NCI-H128 (cell line): ENCODE results near the gene LSM3.

Experiments
- DNase-seq: peaks from one replicate; lab custom pipeline; 2025; ENCODE audit not compliant: unreplicated experiment; lab: John Stamatoyannopoulos, UW

LSM3 gene

DNA sequence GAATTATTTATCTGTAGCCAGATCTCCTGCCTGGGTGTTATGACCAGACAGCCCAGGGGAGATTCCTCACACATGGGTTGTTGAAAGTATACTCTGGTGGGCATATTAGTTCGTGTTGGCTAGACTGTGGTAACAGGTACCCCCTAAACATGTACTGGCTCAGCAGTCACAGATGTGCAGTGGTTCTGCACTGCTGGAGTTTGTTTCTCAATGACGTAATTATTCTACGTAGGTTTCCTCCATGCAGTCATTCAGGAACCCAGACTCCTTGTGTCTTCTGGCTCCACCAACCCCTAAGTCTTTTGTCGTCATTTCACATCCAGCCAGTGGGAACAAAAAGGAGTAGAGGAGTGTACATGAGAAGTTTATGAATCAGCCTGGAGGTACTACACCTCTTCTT lies 16.2 kb downstream of the LSM3 start:
- DNase-seq = no peak

DNA sequence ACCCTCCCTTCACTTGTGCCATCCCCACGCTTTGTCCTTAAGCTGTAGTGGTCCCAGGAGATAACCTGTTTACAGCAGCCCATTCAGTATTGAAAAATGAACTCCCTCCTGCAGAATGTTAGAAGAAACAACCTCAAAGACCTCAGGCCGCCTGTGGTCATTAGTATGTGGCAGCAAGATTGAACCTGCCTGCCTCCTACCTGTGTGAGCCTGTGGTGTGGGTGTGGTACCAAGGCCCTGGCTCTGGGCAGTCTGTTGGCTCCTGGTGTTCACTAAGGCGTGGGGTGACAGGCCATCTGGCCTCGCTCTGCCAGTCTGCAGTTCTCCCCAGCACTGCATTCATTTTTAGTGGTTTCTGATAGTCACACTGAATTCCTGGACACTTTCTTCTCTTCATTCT lies 21.0 kb downstream of the LSM3 start:
- no peak for DNase-seq

DNA sequence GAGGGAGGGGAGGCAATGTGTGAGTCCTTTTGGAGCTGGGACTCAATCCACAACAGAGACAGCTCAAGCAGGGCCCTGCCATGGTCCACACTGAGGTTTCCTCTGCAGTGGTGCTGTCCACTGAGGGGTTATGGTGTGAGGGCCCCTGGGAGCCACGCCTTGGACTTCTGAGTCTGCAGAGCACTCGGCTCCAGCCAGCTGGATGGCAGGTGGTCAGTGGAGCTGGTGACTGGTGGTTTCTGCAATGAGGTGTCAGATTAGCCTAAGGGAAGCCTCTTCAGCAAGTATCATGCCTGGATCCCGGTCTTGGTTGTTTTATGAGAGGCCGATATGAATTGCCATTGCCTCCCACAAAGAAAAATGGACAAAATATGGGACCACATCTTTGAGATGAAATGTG lies 21.7 kb downstream of the LSM3 start:
- no peak for DNase-seq

DNA sequence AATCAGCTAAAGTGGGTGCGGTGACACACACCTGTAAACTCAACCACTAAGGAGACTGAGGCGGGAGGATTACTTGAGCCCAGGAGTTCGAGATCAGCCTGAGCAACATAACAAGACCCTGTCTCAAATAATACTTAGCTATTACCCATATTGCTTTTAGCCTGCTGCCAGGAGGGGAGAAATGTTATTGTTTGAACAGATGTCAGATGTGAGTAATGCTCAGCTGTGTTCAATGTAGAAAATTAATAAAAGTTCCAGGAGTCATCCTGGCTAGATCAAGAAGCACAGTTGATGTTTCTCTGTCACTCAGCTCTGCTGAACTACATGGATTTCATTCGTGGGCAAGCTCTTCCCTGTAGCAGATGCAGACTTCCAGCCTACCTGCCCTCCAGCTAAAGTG lies 22.2 kb downstream of the LSM3 start:
- no peak for DNase-seq

DNA sequence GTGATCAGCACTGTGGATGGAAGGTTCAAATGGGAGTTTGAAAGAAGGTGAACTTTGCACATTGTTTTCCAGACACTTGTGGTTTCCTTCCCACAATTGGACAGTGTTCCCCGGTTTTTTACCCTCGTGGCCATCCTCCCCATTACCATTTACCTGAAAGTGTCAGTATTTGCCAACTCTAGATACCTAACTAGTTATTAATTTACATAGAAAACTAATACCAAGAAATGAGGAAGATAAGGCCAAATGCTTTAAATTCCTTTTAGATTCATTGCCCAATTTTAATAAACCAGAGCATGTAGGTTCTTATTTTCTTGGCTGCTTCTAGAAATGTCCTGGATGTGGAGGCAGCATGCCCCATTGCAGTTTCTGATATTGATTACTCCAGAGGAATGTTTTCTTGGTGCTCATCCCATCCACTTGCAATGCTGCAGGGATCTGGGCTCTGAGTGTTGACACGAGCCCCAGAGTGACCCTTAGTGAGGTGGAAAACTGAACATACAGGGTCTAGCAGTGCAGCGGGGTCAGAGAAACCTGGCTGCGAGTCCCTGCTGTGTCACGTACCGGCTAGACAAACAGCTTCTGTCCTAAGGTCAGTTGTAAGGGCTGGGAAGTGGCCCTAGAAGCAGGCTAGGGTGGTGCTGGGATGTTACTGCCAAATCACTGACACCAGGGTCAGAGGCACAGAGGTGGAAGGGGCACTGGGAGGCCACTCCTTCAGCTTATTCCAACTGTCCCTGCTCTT lies 23.5 kb downstream of the LSM3 start:
- no peak for DNase-seq

DNA sequence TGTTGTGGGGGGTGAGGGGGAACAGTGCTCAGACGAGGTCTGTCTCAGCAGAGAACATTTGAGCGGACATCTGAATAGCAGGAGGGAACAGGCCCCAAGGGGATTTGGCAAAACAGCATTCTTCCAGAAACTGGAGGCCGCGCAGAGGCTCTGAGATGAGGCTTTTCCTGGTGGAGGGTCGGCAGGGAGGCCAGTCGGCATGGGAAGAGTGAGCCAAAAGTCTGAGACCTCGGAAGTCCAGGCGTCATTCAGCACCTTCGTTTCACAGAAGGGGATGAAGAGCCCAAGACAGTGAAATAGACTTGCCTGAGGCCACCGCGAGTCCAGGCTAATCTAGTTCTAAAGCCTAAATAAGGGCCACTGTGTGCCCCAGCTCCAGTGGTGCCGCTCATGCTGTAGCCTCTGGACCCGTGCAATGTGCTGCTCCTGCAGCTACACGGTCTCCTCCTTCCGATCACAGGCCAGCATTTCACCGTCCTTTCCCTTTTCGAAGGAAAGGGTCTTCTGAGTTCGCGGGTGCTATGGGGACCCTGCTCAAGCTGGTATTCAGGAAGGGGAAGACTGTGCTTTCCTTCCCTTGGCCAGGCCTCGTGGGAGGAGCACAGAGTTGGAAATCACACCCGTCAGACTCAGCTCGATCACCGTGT lies 24.4 kb downstream of the LSM3 start:
- no peak for DNase-seq

DNA sequence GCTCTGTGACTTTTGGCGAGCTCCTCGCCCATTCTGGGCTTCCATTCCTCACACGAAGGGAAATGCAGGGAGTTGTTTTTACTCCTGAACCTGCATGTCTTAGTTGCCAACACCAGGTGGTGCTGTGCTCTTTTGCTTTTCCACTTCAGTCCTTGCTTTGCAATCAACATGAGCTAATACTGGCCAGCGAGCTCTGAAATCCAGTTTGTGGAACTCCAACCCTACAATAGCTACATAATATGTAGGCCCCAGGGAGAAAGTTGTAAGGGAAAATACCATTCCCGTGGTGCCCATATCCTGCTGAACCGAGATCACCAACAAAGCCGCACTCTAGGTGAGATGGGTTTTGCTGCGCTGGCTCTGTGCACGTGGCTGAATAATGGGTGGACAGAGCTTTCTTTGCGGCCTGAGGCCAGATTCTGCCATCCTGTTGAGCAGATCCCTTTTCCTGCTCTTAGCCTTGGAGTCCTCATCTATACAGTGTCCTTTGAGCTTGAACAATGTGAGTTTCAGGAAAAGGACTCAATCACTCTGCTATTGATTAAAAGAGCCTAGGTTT lies 25.0 kb downstream of the LSM3 start:
- DNase-seq = peak; percentile 3

DNA sequence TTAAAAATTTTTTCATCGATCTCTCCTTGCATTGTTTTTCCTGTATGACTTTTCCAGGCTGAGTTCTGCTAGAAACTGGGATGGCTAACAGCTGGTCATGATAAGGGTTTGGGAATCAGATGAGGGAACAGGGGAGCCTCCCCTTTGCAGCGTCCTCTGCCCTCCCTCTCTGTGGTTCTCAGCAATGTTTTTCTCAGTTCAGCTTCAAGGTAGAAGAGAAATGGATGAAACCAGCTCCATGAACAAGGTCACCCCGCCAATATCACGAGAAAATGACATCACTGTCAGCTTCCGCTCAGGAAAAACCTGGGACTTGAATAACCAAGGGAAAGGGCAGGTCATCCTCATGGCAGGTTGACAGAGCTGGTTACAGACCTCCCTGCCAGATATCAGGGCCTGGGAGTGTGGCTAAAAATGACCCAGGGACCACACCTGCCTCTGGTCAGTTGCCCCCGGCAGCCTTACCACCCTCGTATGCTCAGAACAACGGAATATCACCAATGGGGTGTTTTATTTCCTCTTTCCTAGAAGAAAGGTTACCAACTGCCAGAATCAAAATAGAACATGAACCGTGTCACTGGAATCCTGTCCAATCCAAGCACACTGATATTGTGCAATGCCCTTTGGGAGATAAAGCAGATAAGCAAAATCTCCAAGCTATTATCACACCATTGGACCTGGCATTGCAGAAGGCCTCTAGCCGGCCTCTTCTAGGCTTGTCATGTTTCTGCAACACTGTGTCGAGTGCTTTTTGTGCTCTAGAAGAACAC lies 26.1 kb downstream of the LSM3 start:
- no peak for DNase-seq

DNA sequence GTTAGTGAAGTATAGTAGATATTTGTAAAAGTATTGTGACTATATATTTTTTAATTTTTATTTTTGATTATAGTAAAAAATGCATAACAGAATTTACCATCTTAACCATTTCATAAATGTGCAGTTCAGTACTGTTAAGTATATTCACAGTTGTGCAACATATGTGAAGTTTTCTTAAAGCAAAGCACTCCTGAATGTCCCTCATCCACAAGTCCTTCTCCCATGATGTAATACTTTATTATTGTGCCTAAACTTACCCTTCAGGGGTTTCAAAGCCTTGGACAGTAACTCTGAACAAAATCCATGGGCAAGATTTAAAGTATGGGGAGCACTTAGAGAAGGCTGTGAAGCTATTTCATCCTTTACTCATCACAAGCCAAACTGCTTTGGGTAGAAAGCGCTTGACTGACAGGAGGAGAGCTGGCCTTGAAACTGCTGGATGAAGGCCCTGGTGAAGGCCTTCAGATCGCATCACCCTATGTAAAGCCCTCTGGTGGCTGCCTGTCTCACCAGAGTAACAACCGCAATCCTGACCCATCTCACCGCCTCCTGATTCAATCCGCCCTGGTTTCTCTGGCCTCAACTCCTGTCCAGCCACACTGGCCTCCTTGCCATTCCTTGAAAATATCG lies 28.0 kb downstream of the LSM3 start:
- no peak for DNase-seq

DNA sequence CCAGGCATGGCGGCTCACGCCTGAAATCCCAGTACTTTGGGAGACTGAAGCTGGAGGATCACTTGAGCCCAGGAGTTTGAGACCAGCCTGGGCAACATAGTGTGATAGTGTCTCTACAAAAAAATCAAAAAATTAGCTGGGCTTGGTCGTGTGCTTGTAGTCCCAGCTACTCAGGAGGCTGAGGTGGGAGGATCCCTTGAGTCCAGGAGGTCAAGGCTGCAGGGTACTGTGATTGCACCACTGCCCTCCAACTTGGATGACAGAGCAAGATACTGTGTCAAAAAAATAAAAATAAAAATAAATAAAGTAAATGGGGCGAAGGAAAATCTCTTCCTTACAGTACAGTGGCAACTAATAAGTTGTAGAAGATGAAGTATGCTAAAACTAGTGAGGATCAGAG lies 29.6 kb downstream of the LSM3 start:
- DNase-seq = no peak

DNA sequence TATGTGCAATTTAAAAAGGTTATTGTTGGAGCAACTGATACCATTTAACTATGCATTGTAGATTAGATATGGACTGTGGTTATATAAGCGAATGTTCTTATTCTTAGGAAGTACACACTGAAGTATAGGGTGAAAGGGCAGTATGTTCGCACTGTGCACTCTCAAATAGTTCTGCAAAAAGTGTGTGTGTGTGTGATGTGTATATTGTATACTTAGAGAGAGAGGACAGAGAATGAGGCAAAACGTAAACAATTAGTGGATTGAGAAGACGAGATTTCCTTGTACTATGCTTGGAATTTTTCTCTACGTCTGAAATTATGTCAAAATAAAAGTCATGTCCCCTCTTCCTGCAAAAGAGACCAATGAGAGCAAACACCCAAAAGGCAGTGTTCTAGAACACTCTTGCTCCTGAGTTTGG lies 30.4 kb downstream of the LSM3 start:
- no peak for DNase-seq

DNA sequence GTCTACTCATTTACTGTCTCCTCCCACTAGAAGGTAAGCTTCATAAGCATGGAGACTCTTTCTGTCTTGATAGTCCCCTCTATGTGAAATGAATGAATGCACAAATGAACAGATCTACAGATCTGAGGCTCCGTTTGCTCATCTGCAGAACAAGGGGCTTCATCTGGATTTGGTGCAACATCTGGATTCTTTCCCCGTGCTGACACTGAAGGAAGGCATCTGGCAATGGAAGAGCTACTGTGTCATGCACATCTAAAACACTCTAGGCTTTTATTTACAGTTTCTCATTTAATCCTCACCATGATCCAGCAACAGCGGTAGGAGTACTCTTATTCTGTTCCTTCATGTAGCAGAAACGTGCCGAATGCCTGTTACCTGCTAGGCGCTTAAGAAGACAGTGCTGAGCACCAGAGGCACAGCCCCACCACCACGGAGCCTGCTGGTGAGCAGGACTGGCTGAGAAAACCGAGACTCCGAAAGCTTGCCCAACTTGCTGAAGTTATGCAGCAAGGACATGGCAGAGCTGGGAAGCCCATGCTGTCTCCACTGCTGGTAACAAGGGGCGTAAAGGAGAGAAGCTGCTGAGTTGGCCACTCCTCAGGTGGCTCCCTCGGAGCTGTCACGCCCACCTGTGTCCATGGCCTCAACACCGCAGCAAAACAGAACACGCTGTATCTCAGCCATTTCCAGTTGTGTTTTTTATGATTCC lies 31.1 kb downstream of the LSM3 start:
- no peak for DNase-seq

DNA sequence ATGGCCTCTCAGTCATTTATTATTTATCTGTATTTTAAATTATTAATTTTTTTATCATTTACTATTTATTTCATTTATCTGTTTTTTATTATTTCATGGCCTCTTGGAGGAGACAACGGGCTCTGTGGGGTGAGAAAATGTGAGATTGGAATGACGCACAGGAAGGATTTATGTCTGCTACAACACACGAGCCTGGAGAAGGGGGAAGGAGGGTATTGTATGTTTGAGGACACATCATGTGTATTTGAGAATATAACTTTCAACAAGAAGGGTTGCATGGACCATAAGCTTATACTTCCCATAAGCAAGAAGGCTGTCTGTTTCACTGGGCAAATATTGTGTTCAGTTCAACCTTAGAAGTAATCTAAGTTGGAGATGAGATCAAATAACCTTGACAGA lies 31.7 kb downstream of the LSM3 start:
- DNase-seq = no peak

DNA sequence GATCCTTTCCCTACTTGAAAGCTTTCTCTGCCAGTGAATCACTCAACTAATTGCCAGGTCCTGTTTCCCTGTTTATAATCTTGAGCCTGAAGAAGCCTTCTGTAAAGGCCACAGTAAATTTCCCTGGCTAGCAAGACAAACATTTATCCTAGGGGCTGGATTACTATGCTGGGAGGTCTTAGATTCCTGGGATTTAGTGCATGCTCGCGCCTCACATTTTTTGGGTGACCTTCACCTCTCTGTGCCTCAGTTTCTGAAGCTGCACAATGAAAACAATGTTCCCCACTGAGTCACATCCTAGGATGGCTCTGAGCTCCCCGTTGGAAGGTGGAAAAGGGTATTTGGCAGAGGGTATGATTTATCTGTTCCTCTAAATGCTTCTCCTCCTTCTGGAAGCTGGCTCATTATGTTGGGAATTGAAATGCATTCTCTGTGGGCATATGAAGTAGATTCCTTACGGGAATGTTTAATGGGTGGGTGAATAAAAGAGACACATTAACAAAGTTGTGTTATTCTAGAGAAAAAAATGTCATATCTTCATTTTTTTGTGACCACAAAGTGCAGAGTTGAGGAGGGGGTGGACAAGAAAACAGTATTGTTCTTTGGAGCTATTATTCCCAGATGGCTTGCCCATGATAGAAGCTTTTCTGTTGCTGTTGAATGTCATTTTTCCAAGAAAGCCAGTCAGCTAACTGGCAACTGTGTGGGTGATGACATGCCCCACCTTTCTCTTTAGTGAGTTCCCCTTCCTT lies 32.4 kb downstream of the LSM3 start:
- DNase-seq = no peak

DNA sequence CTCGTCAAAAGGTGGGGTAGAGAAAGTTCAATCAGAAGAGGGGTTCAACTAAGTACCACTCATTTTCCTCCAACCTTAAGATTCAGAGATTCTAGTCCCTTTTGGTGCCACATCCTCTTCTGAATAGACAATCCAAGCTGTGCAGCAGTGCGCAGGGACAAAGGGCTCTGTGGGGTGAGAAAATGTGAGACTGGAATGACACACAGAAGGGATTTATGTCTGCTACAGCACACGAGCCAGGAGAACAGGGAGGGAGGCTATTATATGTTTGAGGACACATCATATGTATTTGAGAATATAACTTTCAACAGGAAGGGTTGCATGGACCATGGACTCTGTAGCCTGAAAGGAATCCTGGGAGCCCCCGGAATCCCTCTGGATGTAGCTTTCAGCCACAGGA lies 33.0 kb downstream of the LSM3 start:
- no peak for DNase-seq

DNA sequence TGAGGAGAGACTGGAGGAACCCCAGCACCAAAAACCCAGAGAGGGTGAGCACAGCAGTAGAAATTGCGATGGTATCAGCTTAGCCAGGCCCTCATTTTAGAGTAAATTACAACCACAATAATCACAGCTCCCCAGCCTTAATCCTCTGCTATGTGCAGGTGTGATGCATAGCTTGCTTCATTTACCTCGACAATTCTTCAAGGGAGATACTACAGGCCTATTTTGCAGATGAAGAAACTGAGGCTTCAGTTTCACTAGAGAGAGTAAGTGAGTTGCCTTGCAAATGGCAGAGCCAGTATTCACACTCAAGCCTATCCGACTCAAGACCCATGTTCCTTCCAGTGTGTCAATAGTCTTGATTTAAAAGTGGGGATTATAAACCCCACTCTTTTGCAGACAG lies 33.4 kb downstream of the LSM3 start:
- no peak for DNase-seq

DNA sequence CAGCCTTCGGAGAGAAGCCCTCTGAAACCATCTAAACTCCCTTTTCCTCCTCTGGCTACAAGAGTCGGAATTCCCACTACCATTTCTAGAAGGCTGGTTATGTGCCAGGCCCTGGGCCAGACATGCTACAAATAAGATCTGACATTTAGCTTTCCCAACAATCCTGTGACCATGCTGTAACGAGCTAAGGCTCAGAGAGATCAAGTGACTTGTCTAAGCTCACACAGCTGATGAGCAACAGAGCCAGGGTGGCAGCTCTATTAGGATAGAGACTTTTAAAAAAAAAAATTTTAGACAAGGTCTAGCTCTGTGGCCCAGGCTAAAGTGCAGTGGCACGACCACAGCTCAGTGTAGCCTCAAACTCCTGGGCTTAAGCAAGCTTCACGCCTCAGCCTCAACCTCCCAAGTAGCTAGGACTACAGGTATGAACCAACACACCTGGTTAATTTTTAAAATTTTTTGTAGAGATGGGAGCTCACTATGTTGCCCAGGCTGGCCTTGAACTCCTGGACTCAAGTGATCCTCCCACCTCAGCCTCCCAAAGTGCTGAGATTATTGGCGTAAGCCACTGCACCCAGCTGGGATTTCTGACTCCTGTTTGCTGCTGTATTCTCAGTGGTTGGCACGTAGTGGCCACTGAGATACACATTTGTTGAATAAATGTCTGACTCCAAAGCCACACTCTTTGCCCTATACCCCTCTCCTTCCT lies 34.6 kb downstream of the LSM3 start:
- DNase-seq = no peak

DNA sequence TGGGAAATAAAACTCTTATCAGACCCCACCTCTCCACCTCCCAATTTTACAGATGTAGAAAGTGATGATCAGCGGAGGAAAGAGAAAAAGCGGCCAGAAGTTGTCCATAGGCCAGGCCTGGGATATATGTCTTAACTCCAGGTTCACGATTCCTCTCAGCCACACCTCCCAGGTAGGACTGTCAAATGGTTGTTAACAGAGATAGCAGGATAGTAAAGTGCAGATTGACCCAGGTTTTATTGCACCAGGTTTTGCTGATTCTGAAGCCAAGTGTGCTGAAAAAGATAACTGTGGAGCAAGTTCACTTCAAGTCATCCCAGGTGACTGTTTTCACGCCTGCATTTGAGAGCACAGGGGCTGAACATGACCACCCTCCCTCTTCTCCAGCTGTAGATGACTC lies 36.1 kb downstream of the LSM3 start:
- DNase-seq = no peak

DNA sequence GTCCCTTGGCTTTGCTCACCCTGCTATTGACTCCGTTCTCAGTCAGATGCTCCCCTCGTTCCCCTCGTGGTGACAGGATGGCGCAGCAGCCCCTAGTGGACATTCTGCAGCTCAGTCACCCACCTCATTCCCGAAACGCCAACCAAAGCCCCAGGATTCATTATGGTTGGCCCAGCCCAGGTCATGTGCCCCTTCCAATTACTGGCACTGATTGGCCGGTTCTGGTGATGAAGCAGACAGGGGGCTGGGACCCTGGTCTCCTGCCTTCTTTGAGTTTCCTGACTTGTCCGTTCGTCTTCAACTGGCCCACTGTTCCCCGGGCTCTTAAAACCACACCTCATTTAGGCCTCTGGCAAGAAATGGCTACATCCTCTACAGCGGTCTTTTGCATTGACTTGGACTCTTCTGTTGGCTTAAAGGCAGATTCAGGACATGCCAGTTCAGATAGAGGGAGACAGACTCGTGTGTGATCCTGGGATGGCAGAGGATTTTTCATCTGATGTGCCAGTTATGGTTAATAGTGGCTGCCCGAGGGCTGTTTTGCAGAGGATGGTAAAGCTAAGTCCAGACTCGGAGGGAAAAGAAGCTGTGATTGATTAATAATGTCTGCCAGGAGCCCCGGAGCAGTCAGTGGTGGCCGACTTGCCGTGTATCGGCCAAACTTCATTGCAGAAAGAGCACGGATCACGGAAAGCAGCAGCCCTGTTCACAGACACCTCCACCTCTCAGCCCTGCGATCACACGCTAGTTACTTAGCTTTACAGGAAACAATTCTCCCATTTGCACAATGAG lies 37.8 kb downstream of the LSM3 start:
- no peak for DNase-seq
